ENCODE data around the gene DEXI. TPM values are rescaled to one million over a fixed set of nuclear protein-coding genes. Genes with fewer than 3 reads are reported as not detected.
A peak's percentile ranks its signal among the peaks of the same experiment; 100 is the strongest.

Gene DEXI
- total and polyA plus RNA-seq, 9 of the 15 experiments (the other 6 are each of a cell fraction or from before 2014, with no cell fraction given): 2.9 to 40.1 (median 22.0) TPM

DNA sequence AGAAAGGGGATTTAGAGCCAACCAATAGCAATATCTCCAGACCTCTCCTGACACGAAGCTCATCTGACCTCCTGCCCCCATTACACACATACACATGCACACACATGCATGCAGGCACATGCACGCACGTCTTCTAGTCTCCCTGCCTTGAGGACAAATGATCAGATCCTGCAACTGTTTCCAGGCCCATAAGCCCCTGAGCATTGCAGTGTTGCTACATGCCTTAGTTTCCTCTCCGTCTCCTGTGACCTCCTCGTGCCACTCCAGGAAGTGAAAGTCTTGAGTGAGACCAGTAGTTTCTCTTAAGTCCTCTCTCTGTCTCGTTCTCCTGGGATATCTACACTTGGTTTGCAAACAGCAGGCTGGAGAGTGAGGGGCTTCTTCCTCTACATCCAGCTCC lies 57.0 kb downstream of the DEXI start:
- no peak overlapping the region for H3K4me2 ChIP-seq (ENCODE audit: insufficient read depth, low read length)
- ATAC-seq (no peak), FAIRE-seq (no peak), DNase-seq (ENCODE audit: extremely low read depth in 1 of 4, low spot score in 3 of 4) (no peak)
- POLR2A ChIA-PET: no interaction called here
- BruUV-seq (replicated peaks): no TSS peak
- no peak overlapping the region for H3K4me3 ChIP-seq
- H3K79me2 ChIP-seq (ENCODE audit: control insufficient read depth, insufficient read depth, low read length): no peaks in the 10 kb centered on the region
- peak overlapping the region in 1 of 2 experiments; percentile 11; a peak in 1 of 4 replicates for H3K9ac ChIP-seq (ENCODE audit: insufficient read depth in 1 of 2, low read depth in 2 of 2, low read length in 2 of 2)
- H3K9me3 ChIP-seq (replicated peaks; ENCODE audit: control insufficient read depth, insufficient read depth, low read depth, low read length): no peaks in the 10 kb centered on the region
- intact Hi-C loops (cut with micrococcal nuclease): no loop called here
- H3K9me1 ChIP-seq (ENCODE audit: control insufficient read depth, insufficient read depth, low read length): no peaks in the 10 kb centered on the region
- no peak overlapping the region for H2AFZ ChIP-seq (ENCODE audit: low read depth, low read length)
- CTCF ChIA-PET (ENCODE audit: low intra/inter-chr PET ratio): no interaction called here
- peaks cover 0 to 7% of the 10 kb centered on the region in 2 experiments; a peak in 2 of 5 replicates for H3K4me1 ChIP-seq (replicated peaks in 1 of 2; ENCODE audit: control insufficient read depth in 2 of 2, insufficient read depth in 2 of 2, low read length in 2 of 2)
- H3K27me3 ChIP-seq (ENCODE audit: control insufficient read depth in 2 of 2, insufficient read depth in 2 of 2, low read length in 2 of 2): peaks cover 8 to 19% of the 10 kb centered on the region in 2 experiments
- H4K20me1 ChIP-seq (replicated peaks; ENCODE audit: control insufficient read depth, insufficient read depth, low read length): 0 out of 2 replicates have a peak, but pooled peaks cover 3% of the 10 kb centered on the region
- H3K27ac ChIP-seq (ENCODE audit: extremely low read depth, low read depth, low read length): no peak overlapping the region
- in situ Hi-C loops (cut with MboI): no loop called here
- H3K36me3 ChIP-seq (ENCODE audit: control insufficient read depth, insufficient read depth, low read length): no peaks in the 10 kb centered on the region
- 4% methylated on average over 6 of the region's 6 CpGs for WGBS (ENCODE audit: insufficient coverage, low coverage, missing lambda C conversion rate)
- TF ChIP-seq, protein P1, sequence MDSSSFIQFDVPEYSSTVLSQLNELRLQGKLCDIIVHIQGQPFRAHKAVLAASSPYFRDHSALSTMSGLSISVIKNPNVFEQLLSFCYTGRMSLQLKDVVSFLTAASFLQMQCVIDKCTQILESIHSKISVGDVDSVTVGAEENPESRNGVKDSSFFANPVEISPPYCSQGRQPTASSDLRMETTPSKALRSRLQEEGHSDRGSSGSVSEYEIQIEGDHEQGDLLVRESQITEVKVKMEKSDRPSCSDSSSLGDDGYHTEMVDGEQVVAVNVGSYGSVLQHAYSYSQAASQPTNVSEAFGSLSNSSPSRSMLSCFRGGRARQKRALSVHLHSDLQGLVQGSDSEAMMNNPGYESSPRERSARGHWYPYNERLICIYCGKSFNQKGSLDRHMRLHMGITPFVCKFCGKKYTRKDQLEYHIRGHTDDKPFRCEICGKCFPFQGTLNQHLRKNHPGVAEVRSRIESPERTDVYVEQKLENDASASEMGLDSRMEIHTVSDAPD (CRISPR knock-in tag; IDR thresholded peaks at IDR 0.05): no peak
- TF ChIP-seq, protein P2, sequence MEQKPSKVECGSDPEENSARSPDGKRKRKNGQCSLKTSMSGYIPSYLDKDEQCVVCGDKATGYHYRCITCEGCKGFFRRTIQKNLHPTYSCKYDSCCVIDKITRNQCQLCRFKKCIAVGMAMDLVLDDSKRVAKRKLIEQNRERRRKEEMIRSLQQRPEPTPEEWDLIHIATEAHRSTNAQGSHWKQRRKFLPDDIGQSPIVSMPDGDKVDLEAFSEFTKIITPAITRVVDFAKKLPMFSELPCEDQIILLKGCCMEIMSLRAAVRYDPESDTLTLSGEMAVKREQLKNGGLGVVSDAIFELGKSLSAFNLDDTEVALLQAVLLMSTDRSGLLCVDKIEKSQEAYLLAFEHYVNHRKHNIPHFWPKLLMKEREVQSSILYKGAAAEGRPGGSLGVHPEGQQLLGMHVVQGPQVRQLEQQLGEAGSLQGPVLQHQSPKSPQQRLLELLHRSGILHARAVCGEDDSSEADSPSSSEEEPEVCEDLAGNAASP (IDR thresholded peaks at IDR 0.05): no peak
- TF ChIP-seq NR2C1 (IDR thresholded peaks at IDR 0.05): no peak
- TF ChIP-seq NR2C1 (tag; IDR thresholded peaks at IDR 0.05): no peak
- no peak for TF ChIP-seq ZNF717 (CRISPR knock-in tag; IDR thresholded peaks at IDR 0.05)
- TF ChIP-seq, protein P3, sequence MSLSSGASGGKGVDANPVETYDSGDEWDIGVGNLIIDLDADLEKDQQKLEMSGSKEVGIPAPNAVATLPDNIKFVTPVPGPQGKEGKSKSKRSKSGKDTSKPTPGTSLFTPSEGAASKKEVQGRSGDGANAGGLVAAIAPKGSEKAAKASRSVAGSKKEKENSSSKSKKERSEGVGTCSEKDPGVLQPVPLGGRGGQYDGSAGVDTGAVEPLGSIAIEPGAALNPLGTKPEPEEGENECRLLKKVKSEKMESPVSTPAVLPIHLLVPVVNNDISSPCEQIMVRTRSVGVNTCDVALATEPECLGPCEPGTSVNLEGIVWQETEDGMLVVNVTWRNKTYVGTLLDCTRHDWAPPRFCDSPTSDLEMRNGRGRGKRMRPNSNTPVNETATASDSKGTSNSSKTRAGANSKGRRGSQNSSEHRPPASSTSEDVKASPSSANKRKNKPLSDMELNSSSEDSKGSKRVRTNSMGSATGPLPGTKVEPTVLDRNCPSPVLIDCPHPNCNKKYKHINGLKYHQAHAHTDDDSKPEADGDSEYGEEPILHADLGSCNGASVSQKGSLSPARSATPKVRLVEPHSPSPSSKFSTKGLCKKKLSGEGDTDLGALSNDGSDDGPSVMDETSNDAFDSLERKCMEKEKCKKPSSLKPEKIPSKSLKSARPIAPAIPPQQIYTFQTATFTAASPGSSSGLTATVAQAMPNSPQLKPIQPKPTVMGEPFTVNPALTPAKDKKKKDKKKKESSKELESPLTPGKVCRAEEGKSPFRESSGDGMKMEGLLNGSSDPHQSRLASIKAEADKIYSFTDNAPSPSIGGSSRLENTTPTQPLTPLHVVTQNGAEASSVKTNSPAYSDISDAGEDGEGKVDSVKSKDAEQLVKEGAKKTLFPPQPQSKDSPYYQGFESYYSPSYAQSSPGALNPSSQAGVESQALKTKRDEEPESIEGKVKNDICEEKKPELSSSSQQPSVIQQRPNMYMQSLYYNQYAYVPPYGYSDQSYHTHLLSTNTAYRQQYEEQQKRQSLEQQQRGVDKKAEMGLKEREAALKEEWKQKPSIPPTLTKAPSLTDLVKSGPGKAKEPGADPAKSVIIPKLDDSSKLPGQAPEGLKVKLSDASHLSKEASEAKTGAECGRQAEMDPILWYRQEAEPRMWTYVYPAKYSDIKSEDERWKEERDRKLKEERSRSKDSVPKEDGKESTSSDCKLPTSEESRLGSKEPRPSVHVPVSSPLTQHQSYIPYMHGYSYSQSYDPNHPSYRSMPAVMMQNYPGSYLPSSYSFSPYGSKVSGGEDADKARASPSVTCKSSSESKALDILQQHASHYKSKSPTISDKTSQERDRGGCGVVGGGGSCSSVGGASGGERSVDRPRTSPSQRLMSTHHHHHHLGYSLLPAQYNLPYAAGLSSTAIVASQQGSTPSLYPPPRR (CRISPR knock-in tag; IDR thresholded peaks at IDR 0.05; ENCODE audit: borderline replicate concordance): no peak
- TF ChIP-seq ETV1 (tag; conservative IDR thresholded peaks at IDR 0.05; ENCODE audit: low read depth): no peak
- no peak for TF ChIP-seq HIVEP1 (CRISPR knock-in tag; IDR thresholded peaks at IDR 0.05)
- TF ChIP-seq, protein P4, sequence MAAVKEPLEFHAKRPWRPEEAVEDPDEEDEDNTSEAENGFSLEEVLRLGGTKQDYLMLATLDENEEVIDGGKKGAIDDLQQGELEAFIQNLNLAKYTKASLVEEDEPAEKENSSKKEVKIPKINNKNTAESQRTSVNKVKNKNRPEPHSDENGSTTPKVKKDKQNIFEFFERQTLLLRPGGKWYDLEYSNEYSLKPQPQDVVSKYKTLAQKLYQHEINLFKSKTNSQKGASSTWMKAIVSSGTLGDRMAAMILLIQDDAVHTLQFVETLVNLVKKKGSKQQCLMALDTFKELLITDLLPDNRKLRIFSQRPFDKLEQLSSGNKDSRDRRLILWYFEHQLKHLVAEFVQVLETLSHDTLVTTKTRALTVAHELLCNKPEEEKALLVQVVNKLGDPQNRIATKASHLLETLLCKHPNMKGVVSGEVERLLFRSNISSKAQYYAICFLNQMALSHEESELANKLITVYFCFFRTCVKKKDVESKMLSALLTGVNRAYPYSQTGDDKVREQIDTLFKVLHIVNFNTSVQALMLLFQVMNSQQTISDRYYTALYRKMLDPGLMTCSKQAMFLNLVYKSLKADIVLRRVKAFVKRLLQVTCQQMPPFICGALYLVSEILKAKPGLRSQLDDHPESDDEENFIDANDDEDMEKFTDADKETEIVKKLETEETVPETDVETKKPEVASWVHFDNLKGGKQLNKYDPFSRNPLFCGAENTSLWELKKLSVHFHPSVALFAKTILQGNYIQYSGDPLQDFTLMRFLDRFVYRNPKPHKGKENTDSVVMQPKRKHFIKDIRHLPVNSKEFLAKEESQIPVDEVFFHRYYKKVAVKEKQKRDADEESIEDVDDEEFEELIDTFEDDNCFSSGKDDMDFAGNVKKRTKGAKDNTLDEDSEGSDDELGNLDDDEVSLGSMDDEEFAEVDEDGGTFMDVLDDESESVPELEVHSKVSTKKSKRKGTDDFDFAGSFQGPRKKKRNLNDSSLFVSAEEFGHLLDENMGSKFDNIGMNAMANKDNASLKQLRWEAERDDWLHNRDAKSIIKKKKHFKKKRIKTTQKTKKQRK (IDR thresholded peaks at IDR 0.05; ENCODE audit: borderline replicate concordance, low read depth, low read length): no peak

Measured in K562 (cell line).